H9 (cell line): ENCODE data around the gene ARID1B. TPM values are rescaled to one million over a fixed set of nuclear protein-coding genes. Genes with fewer than 3 reads are reported as not detected.

ENCODE experiments used
- DNase-seq: peaks from one replicate; pipeline ENCODE4 v3.0.0-alpha.2; 2017
- H2AFZ ChIP-seq: one replicate; pipeline ENCODE4 v1.6.1; 2013; ENCODE audit warnings: mild to moderate bottlenecking, low read length, control low read depth, moderate library complexity
- H2AK5ac ChIP-seq: 2 replicates; pipeline ENCODE4 v1.6.1; 2013; ENCODE audit warnings: low read length, control low read depth, mixed read lengths; ENCODE audit not compliant: insufficient read length
- H2BK120ac ChIP-seq: one replicate; pipeline ENCODE4 v1.6.1; 2013; ENCODE audit warnings: low read depth, mild to moderate bottlenecking, low read length, control low read depth, inconsistent platforms; ENCODE audit not compliant: poor library complexity, severe bottlenecking
- H2BK12ac ChIP-seq: 2 replicates; pipeline ENCODE4 v1.6.1; 2013; ENCODE audit warnings: low read length, control low read depth, mixed read lengths, low read depth; ENCODE audit not compliant: insufficient read length
- H2BK15ac ChIP-seq: 2 replicates; pipeline ENCODE4 v1.6.1; 2013; ENCODE audit warnings: low read depth, low read length, control low read depth
- H2BK20ac ChIP-seq: one replicate; pipeline ENCODE4 v1.6.1; 2013; ENCODE audit warnings: low read depth, mild to moderate bottlenecking, low read length, control low read depth, inconsistent platforms; ENCODE audit not compliant: poor library complexity, severe bottlenecking
- H2BK5ac ChIP-seq: 2 replicates; pipeline ENCODE4 v1.6.1; 2013; ENCODE audit warnings: low read length, control low read depth, mixed read lengths; ENCODE audit not compliant: insufficient read length
- H3K14ac ChIP-seq: 2 replicates; pipeline ENCODE4 v1.6.1; 2013; ENCODE audit warnings: low read length, control low read depth; ENCODE audit not compliant: insufficient read depth
- H3K18ac ChIP-seq: 2 replicates; pipeline ENCODE4 v1.6.1; 2013; ENCODE audit warnings: low read depth, mild to moderate bottlenecking, mixed read lengths, low read length, control low read depth; ENCODE audit not compliant: insufficient read length
- H3K23ac ChIP-seq: 2 replicates; pipeline ENCODE4 v1.6.1; 2013; ENCODE audit warnings: low read length, control low read depth, mixed read lengths, low read depth; ENCODE audit not compliant: insufficient read length
- H3K23me2 ChIP-seq: 2 replicates; pipeline ENCODE4 v1.6.1; 2013; ENCODE audit warnings: low read depth, mild to moderate bottlenecking, mixed read lengths, low read length, control low read depth; ENCODE audit not compliant: insufficient read length, poor library complexity, severe bottlenecking
- H3K27ac ChIP-seq: 2 replicates; pipeline ENCODE4 v1.5.1; 2013; ENCODE audit warnings: low read length, control low read depth, mixed read lengths, low read depth; ENCODE audit not compliant: insufficient read length
- H3K27me3 ChIP-seq: 2 replicates; pipeline ENCODE4 v1.6.1; 2013; ENCODE audit warnings: low read length, control low read depth, inconsistent platforms; ENCODE audit not compliant: insufficient read depth
- H3K4ac ChIP-seq: 2 replicates; pipeline ENCODE4 v1.6.1; 2013; ENCODE audit warnings: low read depth, mild to moderate bottlenecking, control low read depth, inconsistent platforms, low read length, moderate library complexity
- H3K4me1 ChIP-seq: 2 replicates; pipeline ENCODE4 v1.6.1; 2013; ENCODE audit warnings: low read length, control low read depth, inconsistent platforms; ENCODE audit not compliant: insufficient read depth
- H3K4me2 ChIP-seq: 2 replicates; pipeline ENCODE4 v1.6.1; 2013; ENCODE audit warnings: low read length, control low read depth, mixed read lengths; ENCODE audit not compliant: insufficient read length, insufficient read depth
- H3K56ac ChIP-seq: 2 replicates; pipeline ENCODE4 v1.6.1; 2013; ENCODE audit warnings: low read depth, mild to moderate bottlenecking, mixed read lengths, low read length, control low read depth; ENCODE audit not compliant: insufficient read length
- H3K79me1 ChIP-seq: 2 replicates; pipeline ENCODE4 v1.6.1; 2013; ENCODE audit warnings: low read depth, mild to moderate bottlenecking, moderate library complexity, low read length, control low read depth, inconsistent platforms; ENCODE audit not compliant: insufficient read depth, poor library complexity, severe bottlenecking
- H3K79me2 ChIP-seq: 2 replicates; pipeline ENCODE4 v1.6.1; 2013; ENCODE audit warnings: low read length, control low read depth, inconsistent platforms; ENCODE audit not compliant: insufficient read depth
- H3K9ac ChIP-seq: 2 replicates; pipeline ENCODE4 v1.6.1; 2013; ENCODE audit warnings: low read length, control low read depth, mixed read lengths; ENCODE audit not compliant: insufficient read length; ENCODE audit errors: extremely low read depth
- H3K9me3 ChIP-seq: one replicate; pipeline ENCODE4 v1.6.1; 2013; ENCODE audit warnings: low read depth, low read length, inconsistent platforms; ENCODE audit not compliant: control insufficient read depth
- H3T11ph ChIP-seq: one replicate; pipeline ENCODE4 v1.6.1; 2013; ENCODE audit warnings: mild to moderate bottlenecking, low read length, control low read depth, inconsistent platforms
- H4K20me1 ChIP-seq: one replicate; pipeline ENCODE4 v1.6.1; 2013; ENCODE audit not compliant: control insufficient read depth, insufficient read length, insufficient read depth
- H4K5ac ChIP-seq: 2 replicates; pipeline ENCODE4 v1.6.1; 2013; ENCODE audit warnings: low read depth, mild to moderate bottlenecking, mixed read lengths, low read length, control low read depth; ENCODE audit not compliant: insufficient read length
- H4K8ac ChIP-seq: replicated peaks from 2 replicates; pipeline ENCODE4 v1.6.1; 2013; ENCODE audit warnings: low read length, control low read depth, mixed read lengths, low read depth; ENCODE audit not compliant: insufficient read length
- H4K91ac ChIP-seq: 2 replicates; pipeline ENCODE4 v1.6.1; 2013; ENCODE audit warnings: low read depth, mild to moderate bottlenecking, moderate library complexity, mixed read lengths, low read length, control low read depth; ENCODE audit not compliant: insufficient read length
- H3K27ac Mint-ChIP-seq, 3 experiments: 2 replicates in 2 of 3; 3 replicates in 1 of 3; pipeline ENCODE4 v1.8.0; 2020 to 2021; ENCODE audit warnings: mixed read lengths in 3 of 3, mild to moderate bottlenecking in 1 of 3, moderate library complexity in 1 of 3
- H3K27me3 Mint-ChIP-seq: 2 replicates; pipeline ENCODE4 v1.8.0; 2021; ENCODE audit warnings: low read depth, mild to moderate bottlenecking, moderate library complexity, mixed read lengths
- H3K36me3 Mint-ChIP-seq, 3 experiments: 2 replicates in 2 of 3; 3 replicates in 1 of 3; pipeline ENCODE4 v1.8.0; 2020 to 2021; ENCODE audit warnings: low read depth in 3 of 3, mixed read lengths in 3 of 3; ENCODE audit not compliant: insufficient read depth in 1 of 3
- H3K4me1 Mint-ChIP-seq, 2 experiments: 2 replicates each; pipeline ENCODE4 v1.8.0; 2020; ENCODE audit warnings: mixed read lengths in 2 of 2
- H3K4me3 Mint-ChIP-seq, 2 experiments: 2 replicates in 1 of 2; 3 replicates in 1 of 2; pipeline ENCODE4 v1.8.0; 2020 to 2021; ENCODE audit warnings: mild to moderate bottlenecking in 2 of 2, mixed read lengths in 2 of 2, moderate library complexity in 1 of 2
- H3K9me3 Mint-ChIP-seq, 2 experiments: 2 replicates in 1 of 2; 3 replicates in 1 of 2; pipeline ENCODE4 v1.8.0; 2020; ENCODE audit warnings: mild to moderate bottlenecking in 2 of 2, mixed read lengths in 2 of 2, moderate library complexity in 1 of 2
- CTCF ChIP-seq: fragments of 200-600 bp; sonication (generic); conservative IDR thresholded peaks from 3 replicates; pipeline ENCODE4 v1.8.0; 2021; ENCODE audit warnings: antibody characterized with exemption, mild to moderate bottlenecking
- WGBS: extraction: QIAGEN DNeasy Blood & Tissue Kit; methylation state at CpG from one replicate; pipeline ENCODE4 v1.1.7; 2013; ENCODE audit warnings: missing lambda C conversion rate, low lambda C conversion rate, mixed read lengths; ENCODE audit not compliant: insufficient read length; ENCODE audit errors: extremely low coverage; 5-methylcytosine and 5-hydroxymethylcytosine counted together
- total RNA-seq: library from RNA; stranded (reverse); gene quantifications from 2 replicates; pipeline ENCODE4 v1.2.1, GENCODE V29; 2021

ARID1B gene
- total RNA-seq, 1 experiment from 2014 or later: 88.2 TPM

- Histone ChIP-seq H3K27me3 (no peaks in the 10 kb centered on the region), H3K4ac (no peak overlapping the region; the same call in 1 of the 2 replicates), H3K79me1 (peaks cover 3% of the 10 kb centered on the region), H4K8ac (no peak overlapping the region), H4K20me1 (no peaks in the 10 kb centered on the region), H2AFZ (no peak overlapping the region), H2BK120ac (no peak overlapping the region), H3K27ac (no peak overlapping the region), H4K91ac (no peak overlapping the region), H2BK15ac (no peak overlapping the region), H3K9ac (no peak overlapping the region), H3K9me3 (no peaks in the 10 kb centered on the region), H3K23me2 (no peaks in the 10 kb centered on the region), H2BK20ac (no peak overlapping the region), H3K18ac (no peak overlapping the region), H3K79me2 (peaks cover 40% of the 10 kb centered on the region; the same call in 1 of the 2 replicates), H3K4me1 (peaks cover 12% of the 10 kb centered on the region), H3K14ac (no peak overlapping the region), H3T11ph (no peak overlapping the region), H4K5ac (no peak overlapping the region), H2BK5ac (no peak overlapping the region), H3K23ac (no peak overlapping the region), H3K56ac (no peak overlapping the region), H2BK12ac (no peak overlapping the region), H2AK5ac (no peak overlapping the region), H3K4me2 (peak overlapping the region; percentile 24)
- Mint-ChIP-seq H3K36me3 (no peaks in the 10 kb centered on the region), H3K27me3 (no peaks in the 10 kb centered on the region), H3K9me3 (no peaks in the 10 kb centered on the region), H3K4me3 (peak overlapping the region; percentile 35 to 69), H3K4me1 (peaks cover 92 to 93% of the 10 kb centered on the region in 2 experiments), H3K27ac (peak overlapping the region; percentile 78 to 99 (median 98))
- no peak for TF ChIP-seq CTCF
- DNase-seq: no peak
- WGBS: no CpG with 5 or more reads among the region's 9 CpGs
These were observed 75.1 kb downstream of the ARID1B start for GRCh38 chr6:156852147-156852857.
